Large intestine (tissue), 3 donors: Measurements from ENCODE around the gene PXMP4. TPM values are rescaled to one million over a fixed set of nuclear protein-coding genes. Genes with fewer than 3 reads are reported as not detected.

Experiments used
- DNase-seq, 2 donors: peaks; one replicate each; pipeline versions ENCODE4 v3.0.0 to v3.0.0-alpha.2; 2013
- H3K27ac ChIP-seq: one replicate; pipeline ENCODE4 v1.5.1; 2013; ENCODE audit warnings: low read length
- H3K27me3 ChIP-seq: 2 replicates; pipeline ENCODE4 v1.6.1; 2013; ENCODE audit warnings: low read length; ENCODE audit not compliant: control insufficient read depth, insufficient read depth
- H3K36me3 ChIP-seq: 2 replicates; pipeline ENCODE4 v1.6.1; 2013; ENCODE audit warnings: low read length; ENCODE audit not compliant: control insufficient read depth, insufficient read depth
- H3K4me1 ChIP-seq: one replicate; pipeline ENCODE4 v1.6.1; 2013; ENCODE audit warnings: low read length; ENCODE audit not compliant: control insufficient read depth, insufficient read depth
- H3K4me3 ChIP-seq: one replicate; pipeline ENCODE4 v1.5.1; 2013; ENCODE audit warnings: low read length
- H3K9me3 ChIP-seq: one replicate; pipeline ENCODE4 v1.6.1; 2013; ENCODE audit warnings: mild to moderate bottlenecking, low read depth, low read length, moderate library complexity; ENCODE audit not compliant: control insufficient read depth
- WGBS: methylation state at CpG from one replicate; pipeline ENCODE4 v1.1.5; 2013; ENCODE audit warnings: low lambda C conversion rate; ENCODE audit not compliant: insufficient coverage; 5-methylcytosine and 5-hydroxymethylcytosine counted together
- polyA plus RNA-seq: library from polyadenylated mRNA; unstranded; fragments of 120-200 nt; gene quantifications from one replicate; pipeline ENCODE4 v1.2.1, GENCODE V29; 2013

PXMP4 gene
- polyA plus RNA-seq, 1 donor = 10.2 TPM

DNA sequence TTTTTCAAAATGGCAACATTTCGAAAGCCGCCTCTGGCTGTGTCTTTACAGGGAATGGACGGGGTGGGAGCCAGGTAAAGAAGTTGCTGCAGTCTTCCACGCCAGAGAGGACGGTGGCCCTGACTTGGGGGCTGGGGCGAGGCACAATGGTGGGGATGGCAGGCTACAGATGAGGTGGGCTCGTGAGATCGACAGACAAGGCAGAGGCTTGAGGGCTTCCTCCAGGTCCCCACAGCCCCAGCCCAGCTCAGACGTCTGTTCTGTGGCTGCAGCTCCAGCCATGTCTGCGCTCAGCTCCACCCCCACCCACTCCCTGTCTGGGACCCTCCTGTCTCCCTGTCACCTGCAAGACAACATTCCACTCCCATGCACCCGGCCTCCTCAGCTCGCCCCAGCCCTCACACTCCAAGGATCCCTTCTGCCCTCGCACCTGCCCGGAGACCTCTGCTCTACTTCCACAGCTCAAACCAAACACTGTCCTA lies 65.4 kb downstream of the PXMP4 start:
- peak overlapping the region; percentile 82 for H3K27ac ChIP-seq
- peak in 1 of 2 donors; percentile 57 for DNase-seq
- H3K4me3 ChIP-seq = no peak overlapping the region
- 50% methylated on average over 1 of the region's 14 CpGs for WGBS
- H3K4me1 ChIP-seq = peaks cover 37% of the 10 kb centered on the region
- no peaks in the 10 kb centered on the region for H3K27me3 ChIP-seq
- H3K36me3 ChIP-seq = peaks cover 34% of the 10 kb centered on the region
- peaks cover 2% of the 10 kb centered on the region for H3K9me3 ChIP-seq

- Histone ChIP-seq H3K27ac (peak overlapping the region; percentile 82), H3K27me3 (no peaks in the 10 kb centered on the region), H3K36me3 (peaks cover 27% of the 10 kb centered on the region), H3K9me3 (no peaks in the 10 kb centered on the region), H3K4me3 (no peak overlapping the region), H3K4me1 (peaks cover 37% of the 10 kb centered on the region)
- peak; percentile 94 to 97 for DNase-seq
- WGBS = no CpG with 5 or more reads among the region's 11 CpGs
Observed at GRCh38 chr20:33653900-33654596, 66.1 kb downstream of the PXMP4 start.

GRCh38 chr20:33653218-33653899 lies 66.8 kb downstream of the PXMP4 start:
- no CpG with 5 or more reads among the region's 16 CpGs for WGBS
- H3K27me3 ChIP-seq = no peaks in the 10 kb centered on the region
- DNase-seq = peak; percentile 82 to 83
- H3K9me3 ChIP-seq = no peaks in the 10 kb centered on the region
- H3K36me3 ChIP-seq = peaks cover 23% of the 10 kb centered on the region
- H3K4me1 ChIP-seq = peaks cover 37% of the 10 kb centered on the region
- peak overlapping the region; percentile 82 for H3K27ac ChIP-seq
- H3K4me3 ChIP-seq = no peak overlapping the region

Other genes starting within 250 kb of the PXMP4 start
- 29.1 TPM for gene CBFA2T2, start 230.2 kb downstream of the PXMP4 start, polyA plus RNA-seq
- gene C20orf144, start 58.0 kb downstream of the PXMP4 start, polyA plus RNA-seq = 0.34 TPM
- 1.4 TPM for gene ACTL10, start 53.4 kb downstream of the PXMP4 start, polyA plus RNA-seq
- 27.8 TPM for gene NECAB3, start 45.9 kb downstream of the PXMP4 start, polyA plus RNA-seq
- 8.5 TPM for gene E2F1, start 33.9 kb downstream of the PXMP4 start, polyA plus RNA-seq
- gene ZNF341, start 11.7 kb upstream of the PXMP4 start, polyA plus RNA-seq = 3.3 TPM
- 98.5 TPM for gene CHMP4B, start 91.0 kb upstream of the PXMP4 start, polyA plus RNA-seq